Osteocyte (in vitro differentiated cells): Measurements from ENCODE around the gene PHYHIPL. TPM values are rescaled to one million over a fixed set of nuclear protein-coding genes. Genes with fewer than 3 reads are reported as not detected.
"Not testable (repeated sequence)": the region's sequence is repeated elsewhere in the genome, so short reads cannot be mapped to it uniquely, and the experiment has no call there.

ENCODE experiments used
- DNase-seq: peaks from one replicate; pipeline ENCODE4 v3.0.0; 2021; ENCODE audit warnings: mixed read lengths; ENCODE audit not compliant: unreplicated experiment; ENCODE audit errors: extremely low spot score
- H3K27ac Mint-ChIP-seq: one replicate; pipeline ENCODE4 v1.8.0; 2021; ENCODE audit warnings: mild to moderate bottlenecking, mixed read lengths; ENCODE audit not compliant: unreplicated experiment
- H3K27me3 Mint-ChIP-seq: one replicate; pipeline ENCODE4 v1.8.0; 2021; ENCODE audit warnings: mixed read lengths; ENCODE audit not compliant: unreplicated experiment
- H3K36me3 Mint-ChIP-seq: one replicate; pipeline ENCODE4 v1.8.0; 2021; ENCODE audit warnings: mixed read lengths; ENCODE audit not compliant: unreplicated experiment
- H3K4me1 Mint-ChIP-seq: one replicate; pipeline ENCODE4 v1.8.0; 2021; ENCODE audit warnings: mixed read lengths; ENCODE audit not compliant: unreplicated experiment
- H3K4me3 Mint-ChIP-seq: one replicate; pipeline ENCODE4 v1.8.0; 2021; ENCODE audit warnings: mild to moderate bottlenecking, moderate library complexity, mixed read lengths; ENCODE audit not compliant: unreplicated experiment
- H3K9me3 Mint-ChIP-seq: one replicate; pipeline ENCODE4 v1.8.0; 2021; ENCODE audit warnings: mixed read lengths; ENCODE audit not compliant: unreplicated experiment
- total RNA-seq: library from RNA; stranded (reverse); gene quantifications from 2 replicates; pipeline ENCODE4 v1.2.1, GENCODE V29; 2021
- TF ChIP-seq, protein P1 (sequence below): fragments of 200-600 bp; sonication (generic); IDR thresholded peaks from 2 replicates; pipeline ENCODE4 v1.5.0; 2021; ENCODE audit warnings: antibody characterized with exemption, mild to moderate bottlenecking, moderate library complexity

PHYHIPL gene
- total RNA-seq, 1 donor from 2014 or later: not detected

DNA sequence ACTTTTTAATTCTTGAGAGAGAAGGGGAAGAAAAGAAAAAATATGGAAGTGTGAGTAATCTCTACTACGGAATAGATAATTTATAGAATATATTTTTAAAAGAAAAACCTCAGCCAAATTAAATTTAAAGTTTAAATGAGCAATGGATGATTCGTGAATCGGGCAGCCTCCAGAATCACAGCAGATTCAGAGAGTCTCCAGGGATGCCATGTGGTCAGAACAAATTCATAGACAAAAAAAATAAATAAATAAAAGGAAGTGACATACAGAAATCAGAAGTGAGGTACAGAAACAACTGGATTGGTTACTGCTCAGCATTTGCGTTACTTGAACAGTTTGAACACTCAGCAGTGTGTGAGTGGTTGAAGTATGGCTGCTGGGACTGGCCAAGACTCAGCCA is 53.0 kb downstream of the PHYHIPL start:
- Mint-ChIP-seq H3K4me1 (no peaks in the 10 kb centered on the region), H3K4me3 (no peak overlapping the region), H3K27ac (no peak overlapping the region), H3K27me3 (peaks cover 10% of the 10 kb centered on the region), H3K9me3 (no peaks in the 10 kb centered on the region), H3K36me3 (no peaks in the 10 kb centered on the region)
- no peak for DNase-seq
- TF ChIP-seq, protein P1, sequence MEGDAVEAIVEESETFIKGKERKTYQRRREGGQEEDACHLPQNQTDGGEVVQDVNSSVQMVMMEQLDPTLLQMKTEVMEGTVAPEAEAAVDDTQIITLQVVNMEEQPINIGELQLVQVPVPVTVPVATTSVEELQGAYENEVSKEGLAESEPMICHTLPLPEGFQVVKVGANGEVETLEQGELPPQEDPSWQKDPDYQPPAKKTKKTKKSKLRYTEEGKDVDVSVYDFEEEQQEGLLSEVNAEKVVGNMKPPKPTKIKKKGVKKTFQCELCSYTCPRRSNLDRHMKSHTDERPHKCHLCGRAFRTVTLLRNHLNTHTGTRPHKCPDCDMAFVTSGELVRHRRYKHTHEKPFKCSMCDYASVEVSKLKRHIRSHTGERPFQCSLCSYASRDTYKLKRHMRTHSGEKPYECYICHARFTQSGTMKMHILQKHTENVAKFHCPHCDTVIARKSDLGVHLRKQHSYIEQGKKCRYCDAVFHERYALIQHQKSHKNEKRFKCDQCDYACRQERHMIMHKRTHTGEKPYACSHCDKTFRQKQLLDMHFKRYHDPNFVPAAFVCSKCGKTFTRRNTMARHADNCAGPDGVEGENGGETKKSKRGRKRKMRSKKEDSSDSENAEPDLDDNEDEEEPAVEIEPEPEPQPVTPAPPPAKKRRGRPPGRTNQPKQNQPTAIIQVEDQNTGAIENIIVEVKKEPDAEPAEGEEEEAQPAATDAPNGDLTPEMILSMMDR: no peak

DNA sequence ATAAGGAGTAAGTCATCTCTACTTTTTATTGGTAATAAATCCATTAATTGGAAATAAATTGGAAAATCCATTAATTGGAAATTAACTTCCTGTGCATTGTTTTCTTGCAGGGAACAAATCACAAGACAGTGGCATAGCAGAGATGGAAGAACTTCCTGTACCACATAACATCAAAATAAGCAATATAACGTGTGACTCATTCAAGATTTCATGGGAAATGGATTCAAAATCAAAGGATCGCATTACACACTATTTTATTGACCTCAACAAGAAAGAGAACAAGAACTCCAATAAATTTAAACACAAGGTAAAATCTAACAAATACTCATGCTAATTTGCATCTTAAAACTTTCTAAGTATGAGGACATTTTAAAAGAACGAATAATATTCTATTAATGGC is 57.8 kb downstream of the PHYHIPL start:
- DNase-seq: no peak
- no peak overlapping the region for H3K27ac Mint-ChIP-seq
- no peaks in the 10 kb centered on the region for H3K36me3 Mint-ChIP-seq
- TF ChIP-seq, protein P1: no peak
- H3K27me3 Mint-ChIP-seq: peaks cover 20% of the 10 kb centered on the region
- peaks cover 4% of the 10 kb centered on the region for H3K9me3 Mint-ChIP-seq
- no peaks in the 10 kb centered on the region for H3K4me1 Mint-ChIP-seq
- H3K4me3 Mint-ChIP-seq: no peak overlapping the region

DNA sequence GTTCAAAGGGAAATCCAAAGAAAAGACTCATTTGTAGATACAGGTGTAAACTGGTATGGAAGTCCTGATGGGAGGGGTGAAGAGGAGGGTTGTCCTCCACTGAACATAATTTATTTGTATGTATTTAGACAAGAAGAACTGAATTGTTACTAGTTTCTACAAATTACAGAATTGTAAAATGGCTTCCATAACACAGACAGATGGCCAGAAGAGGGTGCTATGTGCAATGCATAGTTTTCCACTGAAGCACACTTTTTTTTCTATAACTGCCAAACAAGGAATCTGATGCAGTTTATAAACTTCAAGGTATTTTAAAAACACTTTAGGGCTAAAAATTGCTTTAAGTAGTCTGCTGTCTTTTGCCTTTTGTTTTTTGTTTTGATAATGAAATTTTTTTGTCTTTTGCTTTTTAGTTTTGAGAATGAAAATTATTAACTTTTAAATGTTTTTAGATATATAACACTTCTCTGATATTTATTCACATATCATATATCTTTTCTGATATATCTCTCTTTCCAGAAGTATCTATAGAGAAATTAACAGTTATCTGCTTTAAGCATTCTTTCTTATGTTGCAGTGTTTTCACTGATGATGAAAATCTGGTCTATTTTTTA is 58.5 kb downstream of the PHYHIPL start:
- Mint-ChIP-seq H3K27ac (no peak overlapping the region), H3K9me3 (peaks cover 4% of the 10 kb centered on the region), H3K4me3 (no peak overlapping the region), H3K36me3 (no peaks in the 10 kb centered on the region), H3K4me1 (no peaks in the 10 kb centered on the region), H3K27me3 (peaks cover 20% of the 10 kb centered on the region)
- TF ChIP-seq, protein P1: peak; percentile 74
- no peak for DNase-seq

DNA sequence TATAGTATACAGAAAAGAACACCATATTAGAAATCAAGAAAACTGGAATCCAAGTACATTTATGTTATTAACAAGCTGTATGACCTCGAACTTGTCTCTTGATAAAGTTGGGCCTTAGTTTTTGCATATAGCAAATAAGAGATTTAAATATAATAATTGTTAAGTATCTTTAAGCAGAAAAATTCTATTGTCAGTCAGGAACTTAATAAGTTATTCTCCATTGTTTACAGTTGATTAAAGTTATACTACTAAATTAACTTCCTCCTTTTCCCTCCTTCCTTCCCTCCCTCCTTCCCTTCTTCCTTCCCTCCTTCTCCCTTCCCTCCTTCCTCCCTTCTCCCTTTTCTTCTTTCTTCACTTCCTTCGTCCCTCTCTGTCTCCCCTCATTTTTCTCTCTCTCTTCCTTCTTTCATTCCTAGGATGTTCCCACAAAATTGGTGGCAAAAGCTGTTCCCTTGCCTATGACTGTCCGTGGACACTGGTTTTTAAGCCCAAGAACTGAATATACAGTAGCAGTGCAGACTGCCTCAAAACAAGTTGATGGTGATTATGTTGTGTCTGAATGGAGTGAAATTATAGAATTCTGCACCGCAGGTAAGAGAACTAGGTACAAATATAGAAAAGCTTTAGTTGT is 59.7 kb downstream of the PHYHIPL start:
- TF ChIP-seq, protein P1: no peak
- Mint-ChIP-seq H3K9me3 (peaks cover 4% of the 10 kb centered on the region), H3K4me3 (no peak overlapping the region), H3K27me3 (peaks cover 20% of the 10 kb centered on the region), H3K27ac (no peak overlapping the region), H3K36me3 (no peaks in the 10 kb centered on the region), H3K4me1 (no peaks in the 10 kb centered on the region)
- no peak for DNase-seq

DNA sequence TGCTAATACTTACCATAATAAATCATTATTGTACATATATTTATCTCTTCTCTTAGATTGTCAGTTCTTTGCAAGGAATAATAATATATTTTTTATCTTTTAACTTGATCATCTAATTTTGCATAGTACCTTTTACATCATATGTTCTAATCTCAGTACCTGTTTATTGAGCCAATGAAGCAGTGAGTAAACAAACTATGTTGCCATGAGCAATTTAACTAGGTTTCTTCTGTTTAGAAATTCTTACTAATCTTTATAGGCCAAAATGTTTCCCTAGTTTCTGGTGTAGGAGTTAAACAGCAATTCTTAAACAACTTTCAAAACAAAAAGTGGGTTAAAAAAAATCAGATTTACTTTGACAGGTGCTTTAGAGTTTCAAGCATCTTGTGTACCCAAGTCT is 61.3 kb downstream of the PHYHIPL start:
- Mint-ChIP-seq H3K9me3 (peaks cover 4% of the 10 kb centered on the region), H3K36me3 (no peaks in the 10 kb centered on the region), H3K27me3 (peaks cover 27% of the 10 kb centered on the region), H3K4me1 (no peaks in the 10 kb centered on the region), H3K4me3 (no peak overlapping the region), H3K27ac (no peak overlapping the region)
- DNase-seq: no peak
- TF ChIP-seq, protein P1: no peak

DNA sequence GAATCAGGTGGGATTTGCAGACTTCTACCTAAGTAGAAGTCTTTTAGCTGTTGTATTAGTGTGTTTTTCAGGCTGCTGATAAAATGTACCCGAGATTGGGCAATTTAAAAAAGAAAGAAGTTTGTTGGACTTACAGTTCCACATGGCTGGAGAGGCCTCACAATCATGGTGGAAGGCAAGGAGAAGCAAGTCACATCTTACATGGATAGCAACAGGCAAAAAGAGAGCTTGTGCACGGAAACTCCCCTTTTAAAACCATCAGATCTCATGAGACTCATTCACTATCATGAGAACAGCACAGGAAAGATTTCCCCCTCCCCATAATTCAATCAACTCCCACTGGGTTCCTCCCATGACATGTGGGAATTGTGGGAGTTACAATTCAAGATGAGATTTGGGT is 62.7 kb downstream of the PHYHIPL start:
- H3K27me3 Mint-ChIP-seq: peaks cover 40% of the 10 kb centered on the region
- not testable (repeated sequence) for H3K36me3 Mint-ChIP-seq, H3K9me3 Mint-ChIP-seq, H3K27ac Mint-ChIP-seq, H3K4me1 Mint-ChIP-seq, DNase-seq, H3K4me3 Mint-ChIP-seq
